GM23248 (cell line): ENCODE data around the gene FAT3. TPM values are rescaled to one million over a fixed set of nuclear protein-coding genes. Genes with fewer than 3 reads are reported as not detected.

Source experiments
- DNase-seq: peaks from one replicate; pipeline ENCODE4 v3.0.0-alpha.2; 2015
- H2AFZ ChIP-seq: fragments of 200-600 bp; sonication (generic); 2 replicates; pipeline ENCODE4 v1.6.1; 2016; ENCODE audit warnings: antibody characterized with exemption
- H3F3A ChIP-seq: fragments of 200-600 bp; sonication (generic); 2 replicates; pipeline ENCODE4 v1.6.1; 2016; ENCODE audit warnings: mild to moderate bottlenecking, antibody characterized with exemption, mixed run types; ENCODE audit not compliant: insufficient read depth
- H3K27ac ChIP-seq: fragments of 200-600 bp; sonication (generic); 2 replicates; pipeline ENCODE4 v1.5.1; 2016; ENCODE audit warnings: mild to moderate bottlenecking
- H3K27me3 ChIP-seq: fragments of 200-600 bp; sonication (generic); replicated peaks from 2 replicates; pipeline ENCODE4 v1.6.1; 2016; ENCODE audit warnings: mild to moderate bottlenecking; ENCODE audit not compliant: insufficient read depth
- H3K36me3 ChIP-seq: fragments of 200-600 bp; sonication (generic); 2 replicates; pipeline ENCODE4 v1.6.1; 2016; ENCODE audit warnings: low read depth, mild to moderate bottlenecking
- H3K4me1 ChIP-seq: fragments of 200-600 bp; sonication (generic); 2 replicates; pipeline ENCODE4 v1.6.1; 2016; ENCODE audit warnings: mild to moderate bottlenecking; ENCODE audit not compliant: insufficient read depth
- H3K4me2 ChIP-seq: fragments of 200-600 bp; sonication (generic); one replicate; pipeline ENCODE4 v1.6.1; 2016; ENCODE audit warnings: mild to moderate bottlenecking; ENCODE audit not compliant: unreplicated experiment
- H3K4me3 ChIP-seq: fragments of 200-600 bp; sonication (generic); 2 replicates; pipeline ENCODE4 v1.5.1; 2016; ENCODE audit warnings: mild to moderate bottlenecking
- H3K79me2 ChIP-seq: fragments of 200-600 bp; sonication (generic); 2 replicates; pipeline ENCODE4 v1.6.1; 2016; ENCODE audit warnings: mild to moderate bottlenecking; ENCODE audit not compliant: insufficient read depth
- H3K9ac ChIP-seq: fragments of 200-600 bp; sonication (generic); 2 replicates; pipeline ENCODE4 v1.6.1; 2016; ENCODE audit warnings: mild to moderate bottlenecking
- H3K9me2 ChIP-seq: fragments of 200-600 bp; sonication (generic); 2 replicates; pipeline ENCODE4 v1.6.1; 2016; ENCODE audit warnings: mixed run types, mild to moderate bottlenecking, moderate library complexity; ENCODE audit not compliant: insufficient read depth
- H3K9me3 ChIP-seq: fragments of 200-600 bp; sonication (generic); one replicate; pipeline ENCODE4 v1.6.1; 2017; ENCODE audit warnings: low read depth
- H4K20me1 ChIP-seq: fragments of 200-600 bp; sonication (generic); 2 replicates; pipeline ENCODE4 v1.6.0; 2016; ENCODE audit not compliant: insufficient read depth
- EZH2 ChIP-seq: fragments of 200-600 bp; sonication (generic); IDR thresholded peaks from 2 replicates; pipeline ENCODE4 v1.6.1; 2018; ENCODE audit warnings: antibody characterized with exemption, mild to moderate bottlenecking; ENCODE audit not compliant: insufficient read depth, poor library complexity, severe bottlenecking
- EZH2phosphoT487 ChIP-seq: fragments of 200-600 bp; sonication (generic); IDR thresholded peaks from 2 replicates; pipeline ENCODE4 v1.6.1; 2018; ENCODE audit warnings: antibody characterized with exemption, moderate library complexity, mild to moderate bottlenecking, low read depth; ENCODE audit not compliant: insufficient read depth
- WGBS, 2 experiments: methylation state at CpG; one replicate each; pipeline ENCODE4 v1.1.6; 2015 to 2017; ENCODE audit warnings: low lambda C conversion rate in 2 of 2, low coverage in 1 of 2; ENCODE audit errors: missing lambda C conversion rate in 2 of 2; 5-methylcytosine and 5-hydroxymethylcytosine counted together
- in situ Hi-C: fragments of 300-500 bp; cut with MboI; formaldehyde crosslinking; loops from 2 replicates; pipeline ENCODE4 v1.15.0; 2020
- polyA plus RNA-seq: library from polyadenylated mRNA; unstranded; fragments of >200 nt; fragmentation: Nextera tagmentation; extraction: Ambion mirVana; gene quantifications from 2 replicates; pipeline ENCODE4 v1.2.1, GENCODE V29; 2016
- total RNA-seq: library from RNA; depleted of rRNA; stranded (reverse); fragments of >200 nt; shearing (Covaris generic); gene quantifications from 2 replicates; pipeline ENCODE4 v1.2.3, GENCODE V29; 2014

FAT3 gene
- total and polyA plus RNA-seq, 2 experiments from 2014 or later: 0.19 to 1.9 TPM

- WGBS, 2 experiments: 22 to 33% methylated on average over 2 of the region's 2 CpGs
- in situ Hi-C loops: no loop called here
Observed at GRCh38 chr11:92190535-92191206, 33.9 kb upstream of the FAT3 start.

GRCh38 chr11:92192141-92192540 is 32.5 kb upstream of the FAT3 start:
- Histone ChIP-seq H3K4me2 (no peak overlapping the region), H3F3A (no peaks in the 10 kb centered on the region), H3K79me2 (no peaks in the 10 kb centered on the region), H3K27me3 (no peaks in the 10 kb centered on the region), H3K36me3 (no peaks in the 10 kb centered on the region), H3K9ac (no peak overlapping the region), H3K4me1 (no peaks in the 10 kb centered on the region), H3K27ac (no peak overlapping the region), H3K9me3 (no peaks in the 10 kb centered on the region), H3K4me3 (no peak overlapping the region), H4K20me1 (no peaks in the 10 kb centered on the region), H3K9me2 (no peaks in the 10 kb centered on the region), H2AFZ (no peak overlapping the region)
- in situ Hi-C loops: no loop called here
- TF ChIP-seq EZH2 (no peak), EZH2phosphoT487 (no peak)
- DNase-seq: no peak

More at GRCh38 chr11:92190535-92191206, 33.9 kb upstream of the FAT3 start:
- H3K4me1 ChIP-seq: no peaks in the 10 kb centered on the region
- H2AFZ ChIP-seq: no peak overlapping the region
- no peaks in the 10 kb centered on the region for H3K9me2 ChIP-seq
- no peak for DNase-seq
- H3K4me3 ChIP-seq: no peak overlapping the region
- H3F3A ChIP-seq: no peaks in the 10 kb centered on the region
- H3K79me2 ChIP-seq: no peaks in the 10 kb centered on the region
- no peak overlapping the region for H3K4me2 ChIP-seq
- H3K36me3 ChIP-seq: no peaks in the 10 kb centered on the region
- H3K27me3 ChIP-seq: no peaks in the 10 kb centered on the region
- TF ChIP-seq EZH2phosphoT487 (no peak), EZH2 (no peak)
- no peaks in the 10 kb centered on the region for H3K9me3 ChIP-seq
- H3K27ac ChIP-seq: no peak overlapping the region
- H3K9ac ChIP-seq: no peak overlapping the region
- H4K20me1 ChIP-seq: no peaks in the 10 kb centered on the region

GRCh38 chr11:92198268-92198667 is 26.4 kb upstream of the FAT3 start:
- H3K4me1 ChIP-seq: no peaks in the 10 kb centered on the region
- H3K4me3 ChIP-seq: no peak overlapping the region
- no peaks in the 10 kb centered on the region for H3K27me3 ChIP-seq
- TF ChIP-seq EZH2phosphoT487: no peak
- TF ChIP-seq EZH2: no peak
- H4K20me1 ChIP-seq: no peaks in the 10 kb centered on the region
- no peaks in the 10 kb centered on the region for H3K79me2 ChIP-seq
- H3F3A ChIP-seq: no peaks in the 10 kb centered on the region
- H3K9me3 ChIP-seq: no peaks in the 10 kb centered on the region
- in situ Hi-C loops: no loop called here
- no peak for DNase-seq
- no peak overlapping the region for H3K4me2 ChIP-seq
- H3K9ac ChIP-seq: no peak overlapping the region
- H3K9me2 ChIP-seq: no peaks in the 10 kb centered on the region
- no peaks in the 10 kb centered on the region for H3K36me3 ChIP-seq
- WGBS, 2 experiments: 11 to 20% methylated on average over 1 of the region's 1 CpG
- no peak overlapping the region for H3K27ac ChIP-seq
- H2AFZ ChIP-seq: no peak overlapping the region

- Histone ChIP-seq H3K4me3 (no peak overlapping the region), H3K36me3 (no peaks in the 10 kb centered on the region), H3K27ac (no peak overlapping the region), H3K79me2 (no peaks in the 10 kb centered on the region), H3K4me1 (no peaks in the 10 kb centered on the region), H3F3A (no peaks in the 10 kb centered on the region), H3K9me3 (no peaks in the 10 kb centered on the region), H4K20me1 (no peaks in the 10 kb centered on the region), H2AFZ (no peak overlapping the region), H3K4me2 (no peak overlapping the region), H3K27me3 (no peaks in the 10 kb centered on the region), H3K9ac (no peak overlapping the region), H3K9me2 (no peaks in the 10 kb centered on the region)
- no peak for DNase-seq
- 29 to 36% methylated on average over 3 of the region's 3 CpGs for WGBS, 2 experiments
- no peak for TF ChIP-seq EZH2phosphoT487
- TF ChIP-seq EZH2: no peak
- in situ Hi-C loops: no loop called here
Observed at GRCh38 chr11:92199991-92200390, 24.6 kb upstream of the FAT3 start.
